Adrenal gland (tissue), 5 donors: ENCODE measurements around the gene EHD3.

ENCODE experiments used
- CTCF ChIP-seq, 6 experiments: fragments of 450-650 bp in 4 of 6; fragments of 200-600 bp in 2 of 6; sonication (generic) in 1 of 6; IDR thresholded peaks; 1 replicate in 5 of 6; 2 replicates in 1 of 6; pipeline versions ENCODE4 v1.5.1 to v1.8.0; 2016 to 2021; ENCODE audit warnings: antibody characterized with exemption in 6 of 6, mild to moderate bottlenecking in 2 of 6, moderate library complexity in 1 of 6
- POLR2A ChIP-seq, 2 donors: fragments of 450-650 bp; IDR thresholded peaks; one replicate each; pipeline ENCODE4 v1.6.1; 2017; ENCODE audit warnings: antibody characterized with exemption in 2 of 2, mild to moderate bottlenecking in 2 of 2, moderate library complexity in 1 of 2
- donor health status: DM: no; HTN: no; CAD: no.

- TF ChIP-seq CTCF (IDR thresholded peaks at IDR 0.05) = no peak
- no peak for TF ChIP-seq POLR2A (IDR thresholded peaks at IDR 0.05)
Observed at GRCh38 chr2:31226266-31226665, 7.7 kb upstream of the EHD3 start.
